ENCODE measurements around the gene SPINT1.

The SPINT1 gene

DNA sequence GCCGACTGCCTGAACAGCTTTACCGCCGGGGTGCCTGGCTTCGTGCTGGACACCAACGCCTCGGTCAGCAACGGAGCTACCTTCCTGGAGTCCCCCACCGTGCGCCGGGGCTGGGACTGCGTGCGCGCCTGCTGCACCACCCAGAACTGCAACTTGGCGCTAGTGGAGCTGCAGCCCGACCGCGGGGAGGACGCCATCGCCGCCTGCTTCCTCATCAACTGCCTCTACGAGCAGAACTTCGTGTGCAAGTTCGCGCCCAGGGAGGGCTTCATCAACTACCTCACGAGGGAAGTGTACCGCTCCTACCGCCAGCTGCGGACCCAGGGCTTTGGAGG, 815 bp downstream of the SPINT1 start:
- TF ChIP-seq, protein P1, sequence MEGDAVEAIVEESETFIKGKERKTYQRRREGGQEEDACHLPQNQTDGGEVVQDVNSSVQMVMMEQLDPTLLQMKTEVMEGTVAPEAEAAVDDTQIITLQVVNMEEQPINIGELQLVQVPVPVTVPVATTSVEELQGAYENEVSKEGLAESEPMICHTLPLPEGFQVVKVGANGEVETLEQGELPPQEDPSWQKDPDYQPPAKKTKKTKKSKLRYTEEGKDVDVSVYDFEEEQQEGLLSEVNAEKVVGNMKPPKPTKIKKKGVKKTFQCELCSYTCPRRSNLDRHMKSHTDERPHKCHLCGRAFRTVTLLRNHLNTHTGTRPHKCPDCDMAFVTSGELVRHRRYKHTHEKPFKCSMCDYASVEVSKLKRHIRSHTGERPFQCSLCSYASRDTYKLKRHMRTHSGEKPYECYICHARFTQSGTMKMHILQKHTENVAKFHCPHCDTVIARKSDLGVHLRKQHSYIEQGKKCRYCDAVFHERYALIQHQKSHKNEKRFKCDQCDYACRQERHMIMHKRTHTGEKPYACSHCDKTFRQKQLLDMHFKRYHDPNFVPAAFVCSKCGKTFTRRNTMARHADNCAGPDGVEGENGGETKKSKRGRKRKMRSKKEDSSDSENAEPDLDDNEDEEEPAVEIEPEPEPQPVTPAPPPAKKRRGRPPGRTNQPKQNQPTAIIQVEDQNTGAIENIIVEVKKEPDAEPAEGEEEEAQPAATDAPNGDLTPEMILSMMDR (IDR thresholded peaks at IDR 0.05; ENCODE audit: low read depth, low read length, missing control alignments) = no peak
- Histone ChIP-seq H3K27me3 (replicated peaks) (peaks cover 2% of the 10 kb centered on the region), H3K36me3 (replicated peaks) (no peaks in the 10 kb centered on the region), H3K4me3 (ENCODE audit: low read depth, low read length) (peak overlapping the region; percentile 51), H3K27ac (no peak overlapping the region)
- DNase-seq = no peak
- in situ Hi-C loops (cut with HindIII; ENCODE audit: low pct_ligation_motif_present, low sequenced_read_pairs) = no loop called here

DNA sequence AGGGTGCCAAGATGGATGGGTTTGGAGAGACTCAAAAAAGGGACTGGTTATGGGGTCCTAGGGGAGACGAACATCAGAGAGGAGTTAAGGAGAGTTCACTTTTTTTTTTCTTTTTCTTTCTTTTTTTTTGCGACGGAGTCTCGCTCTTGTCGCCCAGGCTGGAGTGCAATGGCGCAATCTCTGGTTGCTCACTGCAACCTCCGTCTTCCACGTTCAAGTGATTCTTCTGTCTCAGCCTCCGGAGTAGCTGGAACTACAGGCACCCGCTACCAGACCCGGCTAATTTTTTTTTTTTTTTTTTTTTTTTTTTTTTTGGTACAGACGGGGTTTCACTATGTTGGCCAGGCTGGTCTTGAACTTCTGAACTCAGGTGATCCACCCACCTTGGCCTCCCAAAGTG, 1.2 kb downstream of the SPINT1 start:
- Histone ChIP-seq H3K27ac (no peak overlapping the region), H3K36me3 (replicated peaks) (no peaks in the 10 kb centered on the region), H3K27me3 (replicated peaks) (peaks cover 2% of the 10 kb centered on the region), H3K4me3 (ENCODE audit: low read depth, low read length) (peak overlapping the region; percentile 51)
- in situ Hi-C loops (cut with HindIII; ENCODE audit: low pct_ligation_motif_present, low sequenced_read_pairs) = no loop called here
- no peak for DNase-seq
- TF ChIP-seq, protein P1 (IDR thresholded peaks at IDR 0.05; ENCODE audit: low read depth, low read length, missing control alignments) = no peak

DNA sequence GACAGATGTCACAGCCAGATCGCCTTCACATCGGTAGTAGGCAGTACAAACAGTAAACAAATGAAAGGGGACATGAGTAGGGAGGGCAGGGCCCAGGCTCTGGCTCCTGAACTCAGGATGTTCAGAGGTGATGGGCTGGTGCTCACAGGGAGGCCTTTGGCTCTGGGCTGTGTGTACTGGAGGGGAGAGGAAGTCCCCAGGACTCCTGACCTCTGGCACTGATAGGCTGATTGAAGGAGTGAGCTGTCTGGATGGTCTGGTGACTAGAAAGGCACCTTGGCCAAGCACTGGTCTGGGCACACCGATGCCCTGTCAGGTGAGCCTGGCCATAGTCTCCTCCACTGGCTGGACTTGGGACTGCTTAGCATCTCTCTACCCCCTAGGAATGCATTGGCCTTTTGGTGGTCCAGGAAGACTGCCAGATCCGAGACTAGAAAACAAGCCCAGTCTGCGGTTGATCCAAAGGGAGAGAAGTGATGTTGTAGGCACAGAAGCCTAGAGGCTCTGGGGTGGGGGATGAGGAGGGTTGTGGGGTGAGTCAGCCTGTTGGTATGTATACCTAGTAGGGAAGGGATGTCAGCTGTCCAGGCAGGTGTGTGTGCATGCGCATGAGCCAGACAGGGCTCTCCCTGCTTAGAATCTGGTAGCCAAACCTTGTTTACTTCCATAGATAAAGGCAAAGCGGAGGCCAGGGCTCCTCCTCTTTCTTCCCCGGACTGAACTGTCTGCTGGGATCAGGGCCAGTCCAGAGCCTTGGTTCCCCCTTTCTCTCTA, 1.9 kb downstream of the SPINT1 start:
- H3K27me3 ChIP-seq (replicated peaks) = peaks cover 2% of the 10 kb centered on the region
- H3K36me3 ChIP-seq (replicated peaks) = no peaks in the 10 kb centered on the region
- no peak overlapping the region for H3K27ac ChIP-seq
- DNase-seq = no peak
- in situ Hi-C loops (cut with HindIII; ENCODE audit: low pct_ligation_motif_present, low sequenced_read_pairs) = no loop called here
- TF ChIP-seq, protein P1 (IDR thresholded peaks at IDR 0.05; ENCODE audit: low read depth, low read length, missing control alignments) = no peak
- no peak overlapping the region for H3K4me3 ChIP-seq (ENCODE audit: low read depth, low read length)

DNA sequence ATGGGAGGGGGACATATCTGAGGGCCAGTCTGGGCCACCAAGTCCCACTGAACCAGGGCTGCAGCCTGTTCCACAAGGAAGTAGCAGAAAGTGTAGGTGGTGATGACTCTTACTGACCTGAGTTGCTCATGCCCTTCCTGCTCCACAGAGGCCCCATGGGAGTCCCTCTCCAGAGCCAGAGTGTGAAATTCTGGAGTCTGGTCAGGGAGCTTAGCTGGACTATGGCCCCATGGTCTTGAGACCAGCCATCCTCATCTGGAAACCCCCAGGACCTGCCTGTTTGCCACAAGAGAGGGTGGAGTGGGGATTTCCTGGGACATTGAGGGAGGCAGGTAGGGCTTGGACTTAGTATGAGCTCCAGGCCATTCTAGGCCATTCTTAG, 3.0 kb downstream of the SPINT1 start:
- Histone ChIP-seq H3K36me3 (replicated peaks) (no peaks in the 10 kb centered on the region), H3K27me3 (replicated peaks) (peaks cover 2% of the 10 kb centered on the region), H3K27ac (no peak overlapping the region), H3K4me3 (ENCODE audit: low read depth, low read length) (no peak overlapping the region)
- no peak for DNase-seq
- TF ChIP-seq, protein P1 (IDR thresholded peaks at IDR 0.05; ENCODE audit: low read depth, low read length, missing control alignments) = no peak
- in situ Hi-C loops (cut with HindIII; ENCODE audit: low pct_ligation_motif_present, low sequenced_read_pairs) = no loop called here

DNA sequence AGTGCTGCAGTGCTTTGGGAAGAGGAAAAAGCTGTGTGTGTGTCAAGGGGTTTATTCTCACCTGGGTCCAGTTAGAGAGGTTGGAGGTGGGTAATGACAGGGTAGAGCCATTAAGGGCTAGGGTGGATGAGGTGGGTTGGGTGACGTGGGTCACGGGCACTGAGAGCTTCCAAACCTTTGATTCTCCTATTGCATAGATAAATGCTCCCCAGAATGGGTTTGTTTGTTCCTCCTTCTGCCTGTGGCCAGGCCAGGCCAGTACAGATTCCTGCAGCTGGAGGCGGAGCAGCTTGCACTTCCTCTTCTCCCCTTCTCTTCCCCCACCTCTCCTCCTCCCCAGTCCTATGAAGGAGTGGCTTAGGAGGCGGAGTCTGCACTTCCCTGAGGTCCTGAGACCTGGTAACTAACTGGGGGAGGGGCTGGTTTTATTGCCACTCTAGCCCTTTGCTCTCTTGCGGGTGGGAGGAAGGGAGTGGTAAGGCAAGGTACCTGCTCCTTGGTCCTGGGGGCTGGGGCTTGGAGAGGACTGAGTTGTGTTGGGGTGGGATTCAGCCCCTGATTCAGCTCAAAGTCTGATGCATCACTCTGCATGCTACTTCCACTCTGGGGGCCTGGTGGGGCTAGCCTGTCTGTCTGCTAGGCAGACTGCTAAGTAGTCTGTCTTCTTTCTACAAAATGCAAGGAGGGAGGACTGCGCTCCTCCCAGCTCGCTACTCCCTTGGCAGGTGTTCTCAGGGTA, 3.5 kb downstream of the SPINT1 start:
- Histone ChIP-seq H3K27me3 (replicated peaks) (peaks cover 2% of the 10 kb centered on the region), H3K4me3 (ENCODE audit: low read depth, low read length) (no peak overlapping the region), H3K27ac (no peak overlapping the region), H3K36me3 (replicated peaks) (no peaks in the 10 kb centered on the region)
- in situ Hi-C loops (cut with HindIII; ENCODE audit: low pct_ligation_motif_present, low sequenced_read_pairs) = no loop called here
- DNase-seq = peak; percentile 25
- TF ChIP-seq, protein P1 (IDR thresholded peaks at IDR 0.05; ENCODE audit: low read depth, low read length, missing control alignments) = no peak

Data from brain microvascular endothelial cell (primary cell).